IMR-90 (cell line): ENCODE results near the gene KCNAB3. TPM values are rescaled to one million over a fixed set of nuclear protein-coding genes. Genes with fewer than 3 reads are reported as not detected.

Experiments used
- ATAC-seq: fragments of 200-7000 bp; cut with Tn5 transposase; 2 replicates; pipeline ENCODE4 v1.9.1; 2020; ENCODE audit warnings: low read depth, mild to moderate bottlenecking, moderate library complexity
- BruUV-seq: library from RNA; stranded (reverse); fragments of 400-500 nt; replicated peaks from 2 replicates; lab custom pipeline; 2021; lab: Mats Ljungman, UMichigan
- CTCF ChIA-PET: fragments of 300-600 bp; formaldehyde crosslinking; extraction: SDS; loops from one replicate; lab custom pipeline; 2021; ENCODE audit warnings: antibody characterized with exemption; lab: Yijun Ruan, JAX
- POLR2A ChIA-PET: fragments of 300-600 bp; sonication (Branson Sonifier 250); formaldehyde crosslinking; loops from one replicate; lab custom pipeline; 2022; ENCODE audit warnings: antibody characterized with exemption; ENCODE audit not compliant: unreplicated experiment; lab: Charles Lee
- DNase-seq: peaks from one replicate; pipeline ENCODE4 v3.0.0; 2013
- H2AFZ ChIP-seq: replicated peaks from 2 replicates; pipeline ENCODE3; 2013; ENCODE audit warnings: low read length, mild to moderate bottlenecking; ENCODE audit not compliant: poor library complexity
- H2AK5ac ChIP-seq: 2 replicates; pipeline ENCODE4 v1.6.1; 2013; ENCODE audit warnings: low read depth, low read length, inconsistent platforms
- H2AK9ac ChIP-seq: replicated peaks from 2 replicates; pipeline ENCODE3; 2013; ENCODE audit warnings: mild to moderate bottlenecking, low read depth, low read length, moderate library complexity; ENCODE audit not compliant: poor library complexity
- H2BK120ac ChIP-seq: 2 replicates; pipeline ENCODE4 v1.6.1; 2013; ENCODE audit warnings: low read depth, low read length, inconsistent platforms
- H2BK15ac ChIP-seq: 3 replicates; pipeline ENCODE4 v1.6.1; 2013; ENCODE audit warnings: low read depth, low read length, inconsistent platforms
- H2BK20ac ChIP-seq: 2 replicates; pipeline ENCODE4 v1.6.1; 2013; ENCODE audit warnings: low read depth, mild to moderate bottlenecking, inconsistent platforms, low read length, moderate library complexity
- H2BK5ac ChIP-seq: 2 replicates; pipeline ENCODE4 v1.6.1; 2013; ENCODE audit warnings: mild to moderate bottlenecking, low read depth, low read length, inconsistent platforms; ENCODE audit not compliant: poor library complexity, severe bottlenecking
- H3K14ac ChIP-seq: replicated peaks from 2 replicates; pipeline ENCODE4 v1.6.1; 2013; ENCODE audit warnings: low read depth, low read length, inconsistent platforms
- H3K18ac ChIP-seq: 2 replicates; pipeline ENCODE4 v1.6.1; 2013; ENCODE audit warnings: low read depth, low read length, control low read depth
- H3K23ac ChIP-seq: 2 replicates; pipeline ENCODE4 v1.6.1; 2013; ENCODE audit warnings: low read depth, low read length, inconsistent platforms
- H3K27ac ChIP-seq: 2 replicates; pipeline ENCODE4 v1.5.1; 2013; ENCODE audit warnings: mild to moderate bottlenecking, control low read depth, low read length; ENCODE audit not compliant: insufficient read depth
- H3K27me3 ChIP-seq: 2 replicates; pipeline ENCODE4 v1.6.1; 2013; ENCODE audit warnings: low read length; ENCODE audit not compliant: control insufficient read depth, insufficient read depth
- H3K36me3 ChIP-seq: 2 replicates; pipeline ENCODE4 v1.6.1; 2013; ENCODE audit warnings: low read length, mixed read lengths; ENCODE audit not compliant: control insufficient read depth, insufficient read depth
- H3K4ac ChIP-seq: 2 replicates; pipeline ENCODE4 v1.6.1; 2013; ENCODE audit warnings: low read depth, low read length, inconsistent platforms
- H3K4me1 ChIP-seq: 2 replicates; pipeline ENCODE4 v1.6.1; 2013; ENCODE audit warnings: low read length, mixed read lengths; ENCODE audit not compliant: control insufficient read depth, insufficient read depth
- H3K4me2 ChIP-seq: 2 replicates; pipeline ENCODE4 v1.6.1; 2013; ENCODE audit warnings: low read depth, mild to moderate bottlenecking, control low read depth, low read length, moderate library complexity
- H3K4me3 ChIP-seq: 2 replicates; pipeline ENCODE4 v1.5.1; 2013; ENCODE audit warnings: low read depth, mild to moderate bottlenecking, control low read depth, low read length, moderate library complexity; ENCODE audit not compliant: insufficient read depth
- H3K56ac ChIP-seq: 2 replicates; pipeline ENCODE4 v1.6.1; 2013; ENCODE audit warnings: low read length, inconsistent platforms; ENCODE audit not compliant: insufficient read depth; ENCODE audit errors: extremely low read depth
- H3K79me1 ChIP-seq, 2 experiments: 2 replicates each; pipeline ENCODE4 v1.6.1; 2013; ENCODE audit warnings: low read length in 2 of 2, inconsistent platforms in 1 of 2, low read depth in 1 of 2
- H3K9ac ChIP-seq: 2 replicates; pipeline ENCODE4 v1.6.1; 2013; ENCODE audit warnings: low read depth, low read length, control low read depth
- H3K9me1 ChIP-seq: 2 replicates; pipeline ENCODE4 v1.6.1; 2013; ENCODE audit warnings: low read length, inconsistent platforms; ENCODE audit not compliant: insufficient read depth
- H3K9me3 ChIP-seq: 2 replicates; pipeline ENCODE4 v1.6.1; 2013; ENCODE audit warnings: low read length; ENCODE audit not compliant: control insufficient read depth, insufficient read depth
- H4K20me1 ChIP-seq: 2 replicates; pipeline ENCODE4 v1.6.1; 2013; ENCODE audit warnings: low read length, inconsistent platforms; ENCODE audit not compliant: insufficient read depth
- H4K5ac ChIP-seq: 2 replicates; pipeline ENCODE4 v1.6.1; 2013; ENCODE audit warnings: mild to moderate bottlenecking, low read depth, low read length, control low read depth
- H4K8ac ChIP-seq, 2 experiments: 2 replicates each; pipeline ENCODE4 v1.6.1; 2013; ENCODE audit warnings: low read depth in 2 of 2, low read length in 2 of 2, control low read depth in 1 of 2, inconsistent platforms in 1 of 2
- H4K91ac ChIP-seq: 2 replicates; pipeline ENCODE4 v1.6.1; 2013; ENCODE audit warnings: low read depth, low read length, inconsistent platforms; ENCODE audit not compliant: insufficient read depth
- ELK1 ChIP-seq: fragments of 150-350 bp; IDR thresholded peaks from 2 replicates; pipeline ENCODE4 v1.6.1; 2016; ENCODE audit warnings: low read depth, mild to moderate bottlenecking, low read length, moderate library complexity, borderline replicate concordance
- FOS ChIP-seq: fragments of 150-350 bp; IDR thresholded peaks from 2 replicates; pipeline ENCODE4 v1.6.1; 2016; ENCODE audit warnings: low read depth, low read length
- MAFK ChIP-seq: IDR thresholded peaks from 2 replicates; pipeline ENCODE4 v1.6.1; 2012; ENCODE audit warnings: low read depth, low read length, improper control_type of control experiment
- MXI1 ChIP-seq: IDR thresholded peaks from 2 replicates; pipeline ENCODE4 v1.6.1; 2012; ENCODE audit warnings: low read depth, mild to moderate bottlenecking, low read length, moderate library complexity, borderline replicate concordance
- RCOR1 ChIP-seq: IDR thresholded peaks from 2 replicates; pipeline ENCODE4 v1.6.1; 2012; ENCODE audit warnings: mild to moderate bottlenecking, low read length, improper control_type of control experiment; ENCODE audit not compliant: insufficient replicate concordance
- USF2 ChIP-seq: fragments of 150-350 bp; IDR thresholded peaks from 2 replicates; pipeline ENCODE4 v1.6.1; 2017; ENCODE audit warnings: mild to moderate bottlenecking, antibody characterized with exemption, low read length, low read depth
- WGBS, 2 experiments: methylation state at CpG; one replicate each; pipeline versions ENCODE4 v1.1.5 to v1.1.7; 2013; ENCODE audit warnings: missing lambda C conversion rate in 2 of 2; ENCODE audit not compliant: insufficient read length in 1 of 2; ENCODE audit errors: extremely low coverage in 2 of 2; 5-methylcytosine and 5-hydroxymethylcytosine counted together
- dilution Hi-C: fragments of 300-500 bp; cut with HindIII; formaldehyde crosslinking; loops from one replicate; pipeline ENCODE4 v1.14.3; 2018; ENCODE audit warnings: low sequenced_read_pairs; ENCODE audit not compliant: unreplicated experiment
- in situ Hi-C: fragments of 300-500 bp; cut with MboI; formaldehyde crosslinking; loops from 3 replicates; pipeline ENCODE4 v1.14.3; 2019; ENCODE audit warnings: low sequenced_read_pairs, inconsistent platforms, mixed read lengths
- intact Hi-C: fragments of 100-400 bp; cut with micrococcal nuclease; formaldehyde crosslinking; loops from 2 replicates; pipeline ENCODE4 v1.10.0; 2022
- polyA plus RNA-seq, 3 experiments: library from polyadenylated mRNA; depleted of rRNA; stranded (reverse); fragments of >200 nt; gene quantifications; 2 replicates each; pipeline ENCODE4 v1.2.3, GENCODE V29; 2012; ENCODE audit warnings: low replicate concordance in 1 of 3
- total RNA-seq: library from RNA; depleted of rRNA; stranded (reverse); fragments of >200 nt; gene quantifications from 2 replicates; pipeline ENCODE4 v1.2.3, GENCODE V29; 2012

Gene KCNAB3
- total and polyA plus RNA-seq, 2 of the 4 experiments (the other 2 are of a cell fraction) = 0.36 to 4.2 TPM

GRCh38 chr17:7929158-7930023, at the start of gene KCNAB3 (continued):
- 0 out of 2 replicates have a peak, but pooled peaks have one; percentile 16 for TF ChIP-seq MXI1

GRCh38 chr17:7977805-7978204, 48.1 kb upstream of the KCNAB3 start:
- intact Hi-C loops = no loop called here

More at GRCh38 chr17:7977805-7978204, 48.1 kb upstream of the KCNAB3 start:
- Histone ChIP-seq H4K91ac (no peak overlapping the region), H3K27ac (no peak overlapping the region), H3K4me3 (no peak overlapping the region), H3K27me3 (peaks cover 8% of the 10 kb centered on the region), H3K36me3 (no peaks in the 10 kb centered on the region), H2BK20ac (no peak overlapping the region), H3K4me1 (peaks cover 5% of the 10 kb centered on the region; the same call in 1 of the 2 replicates), H3K4me2 (no peak overlapping the region), H2BK5ac (no peak overlapping the region), H3K9me3 (peaks cover 9% of the 10 kb centered on the region; the same call in 1 of the 2 replicates), H2AK5ac (no peak overlapping the region), H3K79me1 (no peaks in the 10 kb centered on the region), H3K56ac (no peak overlapping the region), H3K9me1 (peaks cover 3% of the 10 kb centered on the region), H2BK15ac (no peak overlapping the region), H3K23ac (no peak overlapping the region), H4K8ac (no peak overlapping the region), H4K5ac (no peak overlapping the region), H3K14ac (no peak overlapping the region), H3K9ac (no peak overlapping the region), H2AFZ (no peak overlapping the region), H4K20me1 (no peaks in the 10 kb centered on the region), H2AK9ac (no peak overlapping the region), H2BK120ac (no peak overlapping the region), H3K4ac (no peak overlapping the region), H3K18ac (no peak overlapping the region)
- DNase-seq (no peak), ATAC-seq (no peak)
- POLR2A ChIA-PET = no interaction called here
- in situ Hi-C loops = loop anchor here (25.0 kb wide), 1 partner anchor 241 kb away; no protein-coding TSS in a partner anchor
- dilution Hi-C loops = no loop called here
- WGBS, 2 experiments = no CpG with 5 or more reads among the region's 5 CpGs
- CTCF ChIA-PET = no interaction called here
- no TSS peak for BruUV-seq
- TF ChIP-seq ELK1 (no peak), RCOR1 (no peak), USF2 (no peak), MAFK (no peak), MXI1 (no peak), FOS (no peak)
